Effector memory CD4-positive, alpha-beta T cell (primary cell): ENCODE data around the gene MANSC1.
"Not testable (repeated sequence)": the region's sequence is repeated elsewhere in the genome, so short reads cannot be mapped to it uniquely, and the experiment has no call there.

Source experiments
- DNase-seq, 3 donors: peaks; one replicate each; pipeline ENCODE4 v3.0.0-alpha.2; 2020
- H3K27ac ChIP-seq: 2 replicates; pipeline ENCODE4 v1.7.0; 2013; ENCODE audit warnings: mild to moderate bottlenecking, low read length, moderate library complexity; ENCODE audit not compliant: insufficient read depth, poor library complexity, severe bottlenecking
- H3K27me3 ChIP-seq: replicated peaks from 2 replicates; pipeline ENCODE4 v1.7.0; 2013; ENCODE audit warnings: mild to moderate bottlenecking, low read length; ENCODE audit not compliant: insufficient read depth, control insufficient read depth, poor library complexity, severe bottlenecking
- H3K36me3 ChIP-seq: 2 replicates; pipeline ENCODE4 v1.7.0; 2013; ENCODE audit warnings: mild to moderate bottlenecking, low read length, moderate library complexity; ENCODE audit not compliant: control insufficient read depth, insufficient read depth
- H3K4me1 ChIP-seq: 2 replicates; pipeline ENCODE4 v1.7.0; 2013; ENCODE audit warnings: low read length, mild to moderate bottlenecking; ENCODE audit not compliant: control insufficient read depth, insufficient read depth, poor library complexity, severe bottlenecking
- H3K4me3 ChIP-seq: 2 replicates; pipeline ENCODE4 v1.7.0; 2013; ENCODE audit warnings: low read length, low read depth, mild to moderate bottlenecking; ENCODE audit not compliant: insufficient read depth, poor library complexity, severe bottlenecking
- H3K9me3 ChIP-seq: 2 replicates; pipeline ENCODE4 v1.7.0; 2013; ENCODE audit warnings: mild to moderate bottlenecking, low read length, moderate library complexity; ENCODE audit not compliant: control insufficient read depth

The MANSC1 gene

DNA sequence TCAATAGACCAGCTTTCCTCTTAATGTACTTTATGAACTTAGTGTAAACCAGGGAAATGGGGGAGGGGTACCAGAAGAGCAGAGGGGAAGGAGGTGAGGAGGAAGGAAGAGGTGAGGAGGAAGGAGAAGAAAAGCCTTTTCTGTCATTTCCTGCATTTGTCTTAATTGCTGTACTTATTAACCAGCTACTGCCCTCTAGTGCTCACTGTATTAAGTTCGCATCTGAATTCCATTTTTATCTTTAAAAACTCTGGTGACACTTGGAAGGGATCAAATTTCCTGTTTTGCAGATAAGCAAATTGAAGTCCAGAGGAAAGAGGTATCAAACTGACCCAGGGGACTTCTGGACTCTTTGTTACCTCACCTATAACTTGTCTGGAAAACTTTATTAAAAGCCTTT lies 22.2 kb downstream of the MANSC1 start:
- Histone ChIP-seq H3K4me3 (no peak overlapping the region), H3K9me3 (no peaks in the 10 kb centered on the region), H3K4me1 (no peaks in the 10 kb centered on the region), H3K27ac (no peak overlapping the region), H3K27me3 (no peaks in the 10 kb centered on the region), H3K36me3 (no peaks in the 10 kb centered on the region)
- no peak for DNase-seq

DNA sequence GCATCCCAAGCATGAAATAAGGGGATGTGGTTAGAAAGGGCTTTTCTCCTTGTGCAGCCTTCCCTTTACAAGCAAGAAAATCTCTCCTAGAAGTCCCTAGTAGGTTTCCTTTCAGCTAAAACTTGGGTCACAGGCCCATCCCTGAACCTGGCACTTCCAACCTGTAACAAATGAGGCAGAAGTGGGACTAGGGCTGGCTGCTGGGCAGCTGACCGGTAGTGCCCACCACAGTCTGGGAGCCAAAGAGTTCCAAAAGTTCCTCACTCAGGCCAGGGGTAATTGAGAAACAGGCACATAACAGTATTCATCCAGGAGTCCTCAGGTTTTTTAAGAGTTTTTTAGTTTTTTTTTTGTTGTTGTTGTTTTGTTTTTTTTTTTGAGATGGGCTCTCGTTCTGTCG lies 23.8 kb downstream of the MANSC1 start:
- DNase-seq = no peak
- Histone ChIP-seq H3K27ac (no peak overlapping the region), H3K9me3 (no peaks in the 10 kb centered on the region), H3K4me3 (no peak overlapping the region), H3K4me1 (no peaks in the 10 kb centered on the region), H3K27me3 (no peaks in the 10 kb centered on the region), H3K36me3 (no peaks in the 10 kb centered on the region)

DNA sequence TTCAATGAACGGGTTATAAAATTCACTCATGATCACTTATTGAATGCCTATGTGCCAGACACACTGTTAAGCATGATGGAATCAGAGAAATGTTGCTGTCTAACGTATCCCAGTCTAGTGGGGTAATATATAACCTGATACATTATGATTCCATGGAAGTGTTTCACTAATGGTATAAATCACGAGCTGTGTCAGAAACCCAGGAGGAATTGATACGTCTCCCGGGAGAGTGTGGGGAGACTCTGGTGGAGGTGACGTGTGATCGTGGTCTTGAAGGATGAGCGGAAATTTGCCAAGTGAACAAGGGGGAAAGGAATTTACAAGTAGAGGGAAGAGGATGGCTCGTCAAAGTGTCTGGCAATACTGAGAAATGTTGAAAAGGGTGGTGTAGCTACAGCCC lies 26.5 kb downstream of the MANSC1 start:
- H3K27ac ChIP-seq = no peak overlapping the region
- H3K4me3 ChIP-seq = no peak overlapping the region
- H3K36me3 ChIP-seq = no peaks in the 10 kb centered on the region
- DNase-seq = no peak
- no peaks in the 10 kb centered on the region for H3K27me3 ChIP-seq
- H3K9me3 ChIP-seq = no peaks in the 10 kb centered on the region
- H3K4me1 ChIP-seq = no peaks in the 10 kb centered on the region

DNA sequence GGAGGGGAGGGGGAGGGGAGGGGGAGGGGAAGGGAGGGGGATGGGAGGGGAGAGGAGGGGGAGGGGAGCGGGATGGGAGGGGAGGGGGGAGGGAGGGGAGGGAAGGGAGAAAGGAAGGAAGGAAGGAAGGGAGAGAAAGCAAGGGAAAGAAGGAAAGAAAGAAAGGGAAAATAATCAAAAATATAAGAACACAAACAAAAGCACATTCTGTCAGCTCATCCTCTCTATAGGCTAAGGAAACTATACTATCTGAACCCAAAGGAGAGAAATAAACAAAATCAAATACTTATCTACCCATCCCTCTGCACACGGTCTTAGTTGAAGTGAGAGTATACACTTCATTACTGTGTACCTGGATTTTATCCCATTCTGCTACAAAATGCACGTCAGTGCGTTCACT lies 26.9 kb downstream of the MANSC1 start:
- no peak for DNase-seq
- Histone ChIP-seq H3K36me3 (no peaks in the 10 kb centered on the region), H3K9me3 (no peaks in the 10 kb centered on the region)

DNA sequence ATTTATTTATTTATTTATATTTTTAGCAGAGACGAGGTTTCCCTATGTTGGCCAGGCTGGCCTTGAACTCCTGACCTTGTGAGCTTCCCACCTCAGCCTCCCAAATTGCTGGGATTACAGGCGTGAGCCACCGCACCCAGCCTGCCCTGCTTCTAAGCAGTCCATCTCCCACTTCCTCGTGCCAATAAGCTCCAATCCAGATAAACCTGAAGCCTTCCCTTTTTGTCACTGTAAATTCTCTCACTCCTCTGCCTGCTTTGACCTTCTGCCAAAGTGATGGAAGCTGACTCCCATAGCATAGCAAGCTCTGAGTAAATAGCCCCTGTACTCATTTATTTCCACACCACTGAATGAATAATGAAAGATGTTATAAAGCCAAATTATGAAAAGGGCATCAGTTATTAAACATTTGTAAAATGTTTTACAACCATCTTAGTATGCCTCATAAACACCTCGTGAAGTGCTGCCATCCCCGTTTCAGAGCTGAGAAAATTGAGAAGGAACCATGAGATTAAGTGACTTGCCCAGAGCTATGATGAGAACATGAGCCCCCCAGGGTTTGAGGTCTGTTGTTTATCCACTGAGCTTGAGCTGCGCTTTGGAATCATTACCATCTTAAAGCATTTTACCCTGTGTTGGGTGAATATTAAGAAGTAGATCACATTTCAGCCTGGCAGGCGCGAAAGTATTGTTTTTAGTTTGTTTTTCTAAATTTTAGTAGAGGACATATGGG lies 30.4 kb downstream of the MANSC1 start:
- Histone ChIP-seq H3K4me3 (no peak overlapping the region), H3K27me3 (no peaks in the 10 kb centered on the region), H3K27ac (no peak overlapping the region), H3K4me1 (no peaks in the 10 kb centered on the region), H3K36me3 (no peaks in the 10 kb centered on the region), H3K9me3 (no peaks in the 10 kb centered on the region)
- DNase-seq = no peak

More for the DNA sequence above, 26.9 kb downstream of the MANSC1 start:
- no peak overlapping the region for H3K4me3 ChIP-seq
- no peak overlapping the region for H3K27ac ChIP-seq
- no peaks in the 10 kb centered on the region for H3K27me3 ChIP-seq
- H3K4me1 ChIP-seq = no peaks in the 10 kb centered on the region

DNA sequence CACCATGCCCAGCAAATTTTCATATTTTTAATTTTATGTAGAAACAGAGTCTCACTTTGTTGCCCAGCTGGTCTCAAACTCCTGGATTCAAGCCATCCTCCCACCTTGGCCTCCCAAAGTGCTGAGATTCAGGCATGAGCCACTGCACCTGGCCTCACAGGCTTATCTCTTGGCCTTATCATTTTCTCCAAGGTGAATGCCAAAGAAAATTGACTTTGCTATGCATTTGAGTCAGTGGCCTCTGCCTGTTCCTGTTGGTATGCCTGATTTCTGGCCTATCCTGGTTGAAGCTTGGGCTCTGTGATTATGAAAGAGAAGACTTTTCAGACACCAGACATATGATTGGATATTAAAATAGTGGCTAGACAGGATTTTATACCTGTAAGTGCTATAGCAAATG lies 34.2 kb downstream of the MANSC1 start:
- H3K4me3 ChIP-seq = no peak overlapping the region

DNA sequence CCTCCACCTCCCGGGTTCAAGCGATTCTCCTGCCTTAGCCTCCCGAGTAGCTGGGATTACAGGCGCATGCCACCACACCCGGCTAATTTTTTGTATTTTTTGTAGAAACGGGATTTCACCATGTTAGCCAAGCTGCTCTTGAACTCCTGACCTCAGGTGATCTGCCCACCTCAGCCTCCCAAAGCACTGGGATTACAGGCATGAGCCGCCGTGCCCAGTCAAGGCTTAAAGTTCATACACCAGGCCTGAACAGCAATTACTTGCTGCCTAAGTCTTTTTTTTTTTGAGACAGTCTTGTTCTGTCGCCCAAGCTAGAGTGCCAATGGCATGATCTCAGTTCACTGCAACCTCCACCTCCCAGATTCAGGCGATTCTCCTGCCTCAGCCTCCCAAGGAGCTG lies 39.3 kb downstream of the MANSC1 start:
- not testable (repeated sequence) for H3K9me3 ChIP-seq, H3K4me3 ChIP-seq, H3K4me1 ChIP-seq, H3K27me3 ChIP-seq, H3K27ac ChIP-seq, H3K36me3 ChIP-seq, DNase-seq

More for the DNA sequence above, 34.2 kb downstream of the MANSC1 start:
- H3K27ac ChIP-seq = no peak overlapping the region
- DNase-seq = no peak
- H3K4me1 ChIP-seq = no peaks in the 10 kb centered on the region
- no peaks in the 10 kb centered on the region for H3K9me3 ChIP-seq
- H3K36me3 ChIP-seq = no peaks in the 10 kb centered on the region
- H3K27me3 ChIP-seq = no peaks in the 10 kb centered on the region

DNA sequence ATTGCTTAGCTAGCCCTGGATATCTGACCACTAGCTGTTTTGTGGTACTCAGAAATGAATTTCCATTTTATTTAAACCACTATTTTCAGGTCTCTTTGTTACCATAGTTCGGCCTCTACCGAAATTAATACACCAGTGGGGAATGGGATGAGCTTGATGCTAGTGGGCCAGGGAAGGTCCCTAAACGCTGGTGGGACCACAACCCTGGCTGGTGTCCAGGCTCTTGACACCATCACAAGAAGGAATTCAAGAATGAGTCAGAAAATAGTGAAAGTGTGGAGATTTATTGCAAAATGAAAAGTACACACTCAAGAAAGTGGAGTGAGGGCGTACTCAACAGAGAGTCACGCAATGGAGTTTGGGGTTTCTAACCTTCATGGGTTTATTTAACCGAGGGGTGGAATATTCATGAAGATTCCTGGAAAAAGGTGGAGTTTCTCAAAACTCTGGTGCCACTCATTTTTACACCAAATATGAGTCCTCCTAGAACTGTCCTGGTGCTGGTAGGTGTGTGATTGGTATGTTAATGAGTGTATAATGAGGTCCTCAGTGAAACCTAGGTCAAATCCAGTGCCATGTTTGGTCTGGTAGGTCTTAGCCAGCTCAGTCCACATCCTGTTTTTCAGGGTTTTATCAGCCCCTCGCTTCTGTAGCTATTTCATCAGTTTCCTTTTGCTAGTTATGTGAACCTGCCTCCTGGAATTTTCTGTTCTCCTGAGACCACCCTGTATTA lies 44.3 kb downstream of the MANSC1 start:
- H3K27ac ChIP-seq = no peak overlapping the region
- H3K4me1 ChIP-seq = no peaks in the 10 kb centered on the region
- no peak for DNase-seq
- H3K4me3 ChIP-seq = no peak overlapping the region
- H3K27me3 ChIP-seq = no peaks in the 10 kb centered on the region
- no peaks in the 10 kb centered on the region for H3K9me3 ChIP-seq
- H3K36me3 ChIP-seq = no peaks in the 10 kb centered on the region

DNA sequence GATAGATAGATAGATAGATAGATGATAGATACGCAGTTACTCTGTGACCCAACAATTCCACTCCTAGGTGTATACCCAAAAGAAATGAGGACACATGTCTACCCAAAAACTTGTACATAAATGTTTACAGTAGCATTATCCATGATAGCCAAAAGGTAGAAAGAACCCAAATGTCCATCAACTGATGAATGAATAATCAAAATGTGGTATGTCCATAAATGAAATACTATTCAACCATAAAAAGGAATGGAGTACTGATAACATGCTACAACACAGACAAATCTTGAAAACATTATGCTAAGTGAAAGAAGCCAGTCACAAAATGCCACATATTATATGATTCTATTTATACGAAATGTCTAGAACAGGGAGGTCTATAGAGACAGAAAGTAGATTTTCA lies 47.1 kb downstream of the MANSC1 start:
- Histone ChIP-seq H3K4me1 (no peaks in the 10 kb centered on the region), H3K9me3 (no peaks in the 10 kb centered on the region), H3K4me3 (no peak overlapping the region), H3K27me3 (no peaks in the 10 kb centered on the region), H3K36me3 (no peaks in the 10 kb centered on the region), H3K27ac (no peak overlapping the region)
- no peak for DNase-seq

DNA sequence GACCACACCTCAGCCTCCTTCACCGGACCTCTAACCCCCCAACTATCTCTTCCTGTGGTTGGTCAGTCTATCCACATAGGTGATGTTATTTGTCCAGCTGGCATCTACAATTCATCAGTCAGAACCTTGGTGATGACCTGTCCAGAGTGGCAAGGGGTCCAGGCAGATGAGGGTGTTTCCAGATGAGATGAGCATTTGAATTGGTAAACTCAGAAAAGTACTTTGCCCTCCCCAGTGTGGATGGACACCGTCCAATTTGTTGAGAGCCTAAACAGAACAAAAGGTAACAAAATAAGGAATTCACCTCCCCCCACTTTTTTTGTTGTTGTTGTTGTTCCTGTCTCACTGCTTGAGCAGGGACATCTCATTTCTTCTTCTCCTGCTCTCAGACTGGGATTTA lies 48.9 kb downstream of the MANSC1 start:
- no peaks in the 10 kb centered on the region for H3K27me3 ChIP-seq
- no peak overlapping the region for H3K27ac ChIP-seq
- no peak for DNase-seq
- H3K9me3 ChIP-seq = no peaks in the 10 kb centered on the region
- no peak overlapping the region for H3K4me3 ChIP-seq
- no peaks in the 10 kb centered on the region for H3K36me3 ChIP-seq
- no peaks in the 10 kb centered on the region for H3K4me1 ChIP-seq
